ENCODE measurements around the gene MUC13.

GRCh38 chr3:124939661-124940060 lies 5.1 kb upstream of the MUC13 start:
- TF ChIP-seq CTCF (IDR thresholded peaks at IDR 0.05) (no peak), EZH2phosphoT487 (IDR thresholded peaks at IDR 0.05) (no peak), EZH2 (IDR thresholded peaks at IDR 0.05) (no peak)

All from neural progenitor cell (in vitro differentiated cells).